Motor neuron (in vitro differentiated cells): ENCODE measurements around the gene PLEKHA6. TPM values are rescaled to one million over a fixed set of nuclear protein-coding genes. Genes with fewer than 3 reads are reported as not detected.
"Not testable (repeated sequence)": the region's sequence is repeated elsewhere in the genome, so short reads cannot be mapped to it uniquely, and the experiment has no call there.

Experiments used
- ATAC-seq, 8 experiments: fragments of 200-7000 bp; cut with Tn5 transposase; replicated peaks in 6 of 8; 2 replicates each; pipeline ENCODE4 v1.8.0; 2021; ENCODE audit warnings: mild to moderate bottlenecking in 8 of 8, moderate library complexity in 8 of 8
- H3K27ac ChIP-seq, 2 donors: fragments of 250-450 bp; sonication (Bioruptor Pico); 2 replicates each; pipeline ENCODE4 v1.9.0; 2021; ENCODE audit warnings: antibody characterized with exemption in 2 of 2, mild to moderate bottlenecking in 2 of 2, moderate library complexity in 1 of 2
- H3K4me1 ChIP-seq, 2 donors: fragments of 250-450 bp; sonication (Bioruptor Pico); replicated peaks in 1 of 2; 2 replicates each; pipeline ENCODE4 v1.6.1; 2021; ENCODE audit warnings: antibody characterized with exemption in 2 of 2, mild to moderate bottlenecking in 2 of 2, moderate library complexity in 1 of 2
- H3K4me3 ChIP-seq, 5 donors: fragments of 250-450 bp; sonication (Bioruptor Pico); 2 replicates each; pipeline ENCODE4 v1.9.0; 2021; ENCODE audit warnings: antibody characterized with exemption in 5 of 5, mild to moderate bottlenecking in 5 of 5, moderate library complexity in 4 of 5
- WGBS, 10 experiments: fragments of 450-650 bp; shearing (Covaris generic); methylation state at CpG; one replicate each; pipeline ENCODE4 v1.0.0; 2022; 5-methylcytosine and 5-hydroxymethylcytosine counted together
- in situ Hi-C, 9 experiments: fragments of 400-800 bp; cut with MboI; loops; one replicate each; pipeline ENCODE4 v1.15.0; 2021; ENCODE audit warnings: low sequenced_read_pairs in 9 of 9, low pct_unique_long_range_greater_than_20kb in 2 of 9; ENCODE audit not compliant: unreplicated experiment in 9 of 9
- total RNA-seq, 8 experiments: library from RNA; unstranded; fragments of 300-600 nt; gene quantifications; 2 replicates each; pipeline versions ENCODE4 v1.2.3 to v1.2.4, GENCODE V29; 2022

PLEKHA6 gene
- total RNA-seq, 8 experiments from 2014 or later, result 11.7 to 42.0 (median 24.0) TPM

DNA sequence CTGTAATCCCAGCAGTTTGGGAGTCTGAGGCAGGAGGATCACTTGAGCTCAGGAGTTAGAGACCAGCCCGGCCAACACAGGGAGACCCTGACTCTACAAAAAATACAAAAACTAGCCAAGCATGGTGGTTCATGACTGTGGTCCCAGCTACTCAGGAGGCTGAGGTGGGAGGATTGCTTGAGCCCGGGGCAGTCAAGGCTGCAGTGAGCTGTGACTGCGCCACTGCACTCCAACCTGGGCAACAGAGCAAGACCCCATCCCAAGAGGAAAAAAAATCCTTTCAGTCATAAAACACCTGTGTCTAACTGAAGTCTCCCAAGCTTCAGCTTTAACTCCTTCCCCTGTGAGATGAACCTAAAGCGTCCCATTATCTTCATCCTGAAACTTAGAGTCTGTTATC, 112.9 kb downstream of the PLEKHA6 start:
- no peaks in the 10 kb centered on the region for H3K4me1 ChIP-seq
- in situ Hi-C loops, result no loop called here
- no peak overlapping the region for H3K4me3 ChIP-seq
- 80 to 100% (median 100%) methylated on average over 1 to 4 of the region's 4 CpGs; no CpG with 5 or more reads in 2 of the 10 experiments for WGBS, 10 experiments
- ATAC-seq, result no peak
- H3K27ac ChIP-seq, result no peak overlapping the region

DNA sequence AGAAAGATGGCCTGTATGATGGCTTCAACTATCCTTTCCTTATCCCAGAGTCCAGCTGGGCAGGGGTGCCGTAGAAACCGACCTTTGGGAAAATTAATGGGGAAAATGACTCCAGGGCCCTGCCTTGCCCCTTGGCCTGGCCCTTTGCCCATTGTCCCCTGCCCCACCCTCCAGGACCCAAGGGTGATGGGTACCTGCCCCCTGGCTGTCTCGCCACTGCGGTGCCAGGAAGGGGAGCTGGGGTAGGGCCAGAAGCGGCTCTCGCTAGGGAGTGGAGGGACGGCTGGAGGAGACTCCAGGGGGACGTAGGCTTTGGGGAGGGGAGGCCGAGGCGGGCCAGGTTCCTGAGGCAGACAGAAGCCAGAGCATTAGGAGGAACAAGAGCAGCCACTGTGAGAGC, 116.8 kb downstream of the PLEKHA6 start:
- WGBS, 10 experiments, result 93 to 100% (median 96%) methylated on average over 2 to 4 of the region's 10 CpGs; no CpG with 5 or more reads in 7 of the 10 experiments
- Histone ChIP-seq H3K4me3 (no peak overlapping the region), H3K27ac (no peak overlapping the region), H3K4me1 (no peaks in the 10 kb centered on the region)
- in situ Hi-C loops, result no loop called here
- ATAC-seq, result no peak

DNA sequence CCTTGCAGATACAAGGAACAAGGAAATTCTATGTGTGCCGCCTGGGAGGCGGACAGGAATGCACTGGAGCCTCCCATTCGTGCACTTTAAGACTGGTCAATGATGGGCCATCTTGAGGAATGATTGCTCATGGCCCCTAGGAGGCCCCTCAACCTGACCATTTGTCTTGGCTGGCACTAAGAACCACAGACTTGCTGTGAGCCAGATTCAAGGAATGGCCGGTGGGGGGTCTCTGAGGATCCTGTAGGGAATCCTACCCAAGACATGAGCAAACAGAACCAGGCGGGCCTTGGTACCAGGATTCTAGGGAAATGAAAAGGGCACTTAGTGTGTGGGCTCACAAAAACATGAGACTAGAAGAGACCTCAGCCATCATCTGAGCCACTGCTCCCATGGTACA, 117.8 kb downstream of the PLEKHA6 start:
- no peak for ATAC-seq
- in situ Hi-C loops, result no loop called here
- 63 to 100% (median 100%) methylated on average over 1 to 4 of the region's 5 CpGs; no CpG with 5 or more reads in 1 of the 10 experiments for WGBS, 10 experiments
- Histone ChIP-seq H3K4me3 (no peak overlapping the region), H3K27ac (no peak overlapping the region), H3K4me1 (no peaks in the 10 kb centered on the region)

DNA sequence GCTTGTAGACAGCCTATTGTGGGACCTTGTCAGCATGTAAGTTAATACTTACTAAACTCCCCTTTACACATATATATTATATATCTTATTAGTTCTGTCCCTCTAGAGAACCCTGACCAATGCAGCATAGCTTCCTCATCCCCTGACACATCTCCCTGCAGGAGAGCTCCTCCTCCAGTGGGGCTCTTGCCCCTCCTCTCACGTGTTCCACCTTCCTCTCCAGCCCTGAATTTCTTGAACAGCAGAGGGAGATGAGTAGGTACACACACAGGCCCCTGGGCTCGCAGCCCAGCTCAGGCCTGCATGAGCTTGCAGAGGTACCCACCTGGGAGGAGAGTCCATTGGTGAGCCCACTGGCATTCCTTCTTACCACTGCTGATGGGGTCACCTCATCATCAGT, 118.7 kb downstream of the PLEKHA6 start:
- 0 to 100% (median 68%) methylated on average over 1 of the region's 2 CpGs; no CpG with 5 or more reads in 6 of the 10 experiments for WGBS, 10 experiments
- ATAC-seq, result peak in 1 of 8 experiments; percentile 21
- H3K4me3 ChIP-seq, result no peak overlapping the region
- no peaks in the 10 kb centered on the region for H3K4me1 ChIP-seq
- H3K27ac ChIP-seq, result no peak overlapping the region
- in situ Hi-C loops, result no loop called here

DNA sequence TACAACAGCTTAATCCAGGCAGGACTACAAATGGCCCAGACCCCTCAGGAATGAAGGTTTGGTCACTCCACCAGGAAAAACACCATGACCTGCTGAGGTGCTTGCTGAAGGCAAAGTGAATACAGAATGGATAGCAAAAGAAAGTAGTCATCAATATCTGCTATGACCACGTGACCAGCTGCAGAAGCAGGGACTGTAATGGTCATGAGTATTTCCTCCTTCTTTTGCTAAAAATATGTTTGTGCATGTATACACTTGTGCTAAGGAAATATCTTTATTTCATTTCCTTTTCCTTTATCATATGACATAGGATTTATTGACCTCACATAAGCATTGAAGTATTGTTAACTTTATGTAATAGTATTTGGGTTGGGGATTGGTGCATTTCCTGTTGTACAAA, 119.5 kb downstream of the PLEKHA6 start:
- no peak overlapping the region for H3K4me3 ChIP-seq
- 20 to 100% (median 95%) methylated on average over 1 of the region's 1 CpG; no CpG with 5 or more reads in 2 of the 10 experiments for WGBS, 10 experiments
- no peak overlapping the region for H3K27ac ChIP-seq
- in situ Hi-C loops, result no loop called here
- H3K4me1 ChIP-seq, result no peaks in the 10 kb centered on the region
- no peak for ATAC-seq

DNA sequence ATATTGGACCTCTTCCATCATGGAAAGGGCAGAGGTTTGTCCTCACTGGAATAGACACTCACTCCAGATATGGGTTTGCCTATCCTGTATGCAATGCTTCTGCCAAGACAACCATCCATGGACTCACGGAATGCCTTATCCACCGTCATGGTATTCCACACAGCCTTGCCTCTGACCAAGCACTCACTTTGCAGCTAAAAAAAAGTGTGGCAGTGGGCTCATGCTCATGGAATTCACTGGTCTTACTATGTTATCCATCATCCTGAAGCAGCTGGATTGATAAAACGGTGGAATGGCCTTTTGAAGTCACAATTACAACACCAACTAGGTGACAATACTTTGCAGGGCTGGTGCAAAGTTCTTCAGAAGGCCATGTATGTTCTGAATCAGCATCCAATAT, 120.3 kb downstream of the PLEKHA6 start:
- 87 to 94% (median 89%) methylated on average over 2 to 3 of the region's 3 CpGs; no CpG with 5 or more reads in 5 of the 10 experiments for WGBS, 10 experiments
- ATAC-seq, in situ Hi-C loops, H3K4me1 ChIP-seq, H3K27ac ChIP-seq, H3K4me3 ChIP-seq: not testable (repeated sequence)

DNA sequence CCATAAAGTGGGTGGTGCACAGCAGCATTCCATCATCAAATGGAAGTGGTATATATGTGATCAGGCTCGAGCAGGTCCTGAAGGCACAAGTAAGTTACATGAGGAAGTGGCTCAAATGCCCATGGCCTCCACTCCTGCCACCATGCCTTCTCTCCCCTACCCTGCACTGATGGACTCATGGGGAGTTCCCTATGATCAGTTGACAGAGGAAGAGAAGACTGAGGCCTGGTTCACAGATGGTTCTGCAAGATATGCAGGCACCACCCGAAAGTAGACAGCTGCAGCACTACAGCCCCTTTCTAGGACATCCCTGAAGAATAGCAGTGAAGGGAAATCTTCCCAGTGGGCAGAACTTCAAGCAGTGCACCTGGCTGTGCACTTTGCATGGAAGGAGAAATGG, 121.2 kb downstream of the PLEKHA6 start:
- H3K4me1 ChIP-seq, ATAC-seq, H3K27ac ChIP-seq, H3K4me3 ChIP-seq, in situ Hi-C loops: not testable (repeated sequence)
- 17 to 100% (median 88%) methylated on average over 1 to 2 of the region's 2 CpGs; no CpG with 5 or more reads in 6 of the 10 experiments for WGBS, 10 experiments

DNA sequence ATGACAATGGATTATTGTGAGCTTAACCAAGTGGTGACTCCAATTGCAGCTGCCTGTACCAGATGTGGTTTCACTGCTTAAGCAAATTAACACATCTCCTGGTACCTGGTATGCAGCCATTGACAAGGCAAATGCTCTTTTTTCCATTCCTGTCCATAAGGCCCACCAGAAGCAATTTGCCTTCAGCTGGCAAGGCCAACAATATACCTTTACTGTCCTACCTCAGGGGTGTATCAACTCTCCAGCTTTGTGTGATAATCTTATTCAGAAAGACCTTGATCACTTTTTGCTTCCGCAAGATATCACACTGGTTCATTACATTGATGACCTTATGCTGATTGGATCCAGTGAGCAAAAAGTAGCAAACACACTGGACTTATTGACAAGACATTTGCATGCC, 122.2 kb downstream of the PLEKHA6 start:
- H3K4me3 ChIP-seq, ATAC-seq, H3K4me1 ChIP-seq, in situ Hi-C loops, H3K27ac ChIP-seq: not testable (repeated sequence)
- WGBS, 10 experiments, result 92 to 100% (median 100%) methylated on average over 1 of the region's 1 CpG; no CpG with 5 or more reads in 6 of the 10 experiments

DNA sequence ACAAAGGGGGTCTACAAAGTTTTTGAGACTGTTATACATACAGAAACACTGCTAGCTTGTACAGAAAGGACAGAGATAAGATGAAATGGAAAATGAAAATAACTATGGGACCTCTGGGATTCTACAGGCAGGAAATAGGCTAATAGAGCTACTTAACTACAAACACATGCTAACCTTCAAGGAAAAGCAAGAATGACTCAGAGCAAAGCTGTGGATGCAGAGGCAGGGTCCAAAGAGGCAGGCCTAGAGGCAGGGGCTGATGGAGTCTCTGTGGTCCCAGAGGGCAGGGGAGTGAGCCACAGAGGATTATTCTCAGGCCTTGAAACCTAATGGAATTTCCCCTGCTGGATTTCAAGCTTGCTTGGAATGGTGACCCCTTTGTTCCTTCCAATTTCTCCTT, 127.2 kb downstream of the PLEKHA6 start:
- H3K4me1 ChIP-seq, result no peaks in the 10 kb centered on the region
- in situ Hi-C loops, result no loop called here
- ATAC-seq, result peak in 1 of 8 experiments; percentile 23
- H3K27ac ChIP-seq, result no peak overlapping the region
- no peak overlapping the region for H3K4me3 ChIP-seq

DNA sequence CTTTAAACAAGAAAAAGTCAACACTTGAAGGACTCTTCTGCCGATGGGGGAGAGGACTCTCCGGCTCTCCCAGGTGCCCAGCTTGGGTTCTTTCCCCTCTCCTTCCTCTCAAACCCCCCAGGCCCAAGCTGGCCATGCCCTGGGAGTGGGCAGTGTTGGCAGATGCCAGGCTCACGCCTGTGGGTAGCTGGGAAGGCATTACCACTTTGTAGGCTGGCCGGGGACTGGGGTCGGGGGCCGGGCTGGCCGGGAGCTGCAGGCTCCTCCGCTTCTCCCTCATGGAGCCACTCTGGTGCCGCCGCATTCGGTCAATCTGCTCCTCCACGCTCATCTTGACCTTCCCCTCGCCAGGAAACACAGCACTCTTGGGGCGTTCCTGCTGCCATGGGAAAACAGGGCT, 129.5 kb downstream of the PLEKHA6 start:
- Histone ChIP-seq H3K27ac (no peak overlapping the region), H3K4me3 (no peak overlapping the region), H3K4me1 (no peaks in the 10 kb centered on the region)
- no peak for ATAC-seq
- 79 to 100% (median 91%) methylated on average over 2 to 12 of the region's 14 CpGs; no CpG with 5 or more reads in 4 of the 10 experiments for WGBS, 10 experiments
- in situ Hi-C loops, result no loop called here

DNA sequence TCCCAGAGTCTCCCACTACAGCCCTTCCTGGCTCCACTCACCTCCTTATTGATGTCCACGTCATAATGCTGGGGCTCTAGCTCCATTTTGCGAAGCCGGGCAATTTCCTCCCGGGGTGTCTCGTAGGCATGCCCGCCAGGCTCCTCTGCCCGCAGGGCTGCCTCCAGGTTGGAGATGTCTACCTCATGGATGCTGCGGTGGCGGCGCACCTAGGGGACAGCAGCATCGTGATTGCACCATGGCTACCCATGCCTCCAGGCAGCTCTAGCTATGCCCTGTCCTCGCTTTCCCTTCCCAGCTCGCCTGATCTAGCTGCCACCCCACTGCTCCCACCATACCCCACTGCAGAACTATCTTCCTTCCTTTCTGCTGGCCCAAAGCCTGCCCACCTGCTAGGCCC, 130.8 kb downstream of the PLEKHA6 start:
- ATAC-seq, result no peak
- Histone ChIP-seq H3K27ac (no peak overlapping the region), H3K4me1 (no peaks in the 10 kb centered on the region), H3K4me3 (no peak overlapping the region)
- 83 to 100% (median 96%) methylated on average over 1 to 11 of the region's 13 CpGs; no CpG with 5 or more reads in 4 of the 10 experiments for WGBS, 10 experiments
- in situ Hi-C loops, result no loop called here

DNA sequence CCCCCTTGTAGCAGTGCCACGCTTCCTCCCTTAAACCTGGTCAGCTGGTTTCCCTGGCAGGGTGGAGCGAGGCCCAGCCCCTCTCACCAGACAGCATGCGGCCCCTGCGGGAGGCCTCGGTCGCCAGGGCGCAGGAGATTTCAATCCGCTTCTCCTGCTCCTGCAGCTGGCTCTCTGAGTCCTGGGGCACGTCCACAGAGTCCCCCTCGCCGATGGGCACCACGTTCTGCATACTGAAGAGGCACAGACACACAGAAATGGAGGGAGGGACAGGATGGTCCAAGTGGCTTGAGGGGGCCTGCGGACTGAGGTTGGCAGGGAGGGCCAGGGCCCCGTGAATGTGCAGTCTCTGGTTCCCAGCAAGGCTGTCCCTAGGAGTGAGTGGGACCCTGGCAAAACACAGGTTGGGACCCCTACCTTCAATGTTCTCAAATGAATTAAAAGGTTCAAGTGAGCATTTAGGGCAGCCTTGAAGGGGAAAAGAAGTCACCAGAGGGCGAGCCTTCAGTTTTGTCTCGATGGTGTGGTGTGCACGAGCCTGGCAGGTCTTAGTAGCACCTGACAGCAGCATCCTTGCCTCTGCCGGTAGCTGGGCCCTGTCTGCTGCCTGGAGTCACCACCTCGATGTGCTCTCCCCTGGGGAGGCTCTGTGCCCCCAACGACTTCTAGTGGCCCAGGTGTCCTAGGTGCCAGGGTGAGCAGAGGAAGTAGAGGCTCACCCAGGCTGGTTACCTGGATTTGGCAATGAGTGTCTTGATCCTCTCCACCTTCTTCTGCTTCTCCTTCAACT, 131.5 kb downstream of the PLEKHA6 start:
- 41 to 100% (median 88%) methylated on average over 1 to 20 of the region's 20 CpGs; no CpG with 5 or more reads in 3 of the 10 experiments for WGBS, 10 experiments
- no peak for ATAC-seq
- no peaks in the 10 kb centered on the region for H3K4me1 ChIP-seq
- in situ Hi-C loops, result no loop called here
- H3K4me3 ChIP-seq, result no peak overlapping the region
- H3K27ac ChIP-seq, result no peak overlapping the region

DNA sequence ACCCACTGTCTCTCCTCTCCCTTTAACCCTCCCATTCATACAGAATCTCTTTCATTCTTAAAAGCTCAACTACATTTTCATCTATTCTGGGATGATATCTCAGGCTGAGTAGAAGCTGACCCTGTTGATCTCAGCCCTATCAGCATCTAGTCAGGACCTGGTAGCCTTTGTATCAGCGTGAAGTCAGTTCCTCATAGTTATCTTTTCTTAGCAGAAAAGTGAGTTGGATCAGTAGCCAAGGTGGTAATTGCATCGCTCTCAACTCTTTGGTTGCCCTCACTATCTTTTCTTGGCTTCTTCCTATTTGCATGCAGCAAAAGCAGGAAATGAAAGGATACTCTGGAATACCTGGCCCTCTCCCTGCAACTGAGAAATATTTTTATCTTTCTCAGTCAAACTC, 132.4 kb downstream of the PLEKHA6 start:
- in situ Hi-C loops, result no loop called here
- 79 to 100% (median 100%) methylated on average over 1 to 2 of the region's 2 CpGs; no CpG with 5 or more reads in 2 of the 10 experiments for WGBS, 10 experiments

More for the DNA sequence above, 132.4 kb downstream of the PLEKHA6 start:
- Histone ChIP-seq H3K4me3 (no peak overlapping the region), H3K4me1 (no peaks in the 10 kb centered on the region), H3K27ac (no peak overlapping the region)
- ATAC-seq, result no peak
